ENCODE measurements around the gene TTC9C. TPM values are rescaled to one million over a fixed set of nuclear protein-coding genes. Genes with fewer than 3 reads are reported as not detected.

TTC9C gene, protein sequence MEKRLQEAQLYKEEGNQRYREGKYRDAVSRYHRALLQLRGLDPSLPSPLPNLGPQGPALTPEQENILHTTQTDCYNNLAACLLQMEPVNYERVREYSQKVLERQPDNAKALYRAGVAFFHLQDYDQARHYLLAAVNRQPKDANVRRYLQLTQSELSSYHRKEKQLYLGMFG
- total RNA-seq (2014; rRNA removed) (26.1 and 37.4 TPM in 2 replicates), Bru-seq, nascent RNA (percentile 75 among the genes with signal in this experiment), BruChase-seq, experiment 1, labeled RNA remaining after a 6-hour chase (percentile 88 among the genes with signal in this experiment), BruChase-seq, experiment 2, labeled RNA remaining after a 2-hour chase (percentile 86 among the genes with signal in this experiment)
- long read RNA-seq, transcript TTC9C-202 (3 exons, 1,080 nt), result major isoform, 15 of 29 reads
- long read RNA-seq, partial matches to known transcripts, result 3 of 29 reads
- long read RNA-seq, other reads (novel, unspliced or antisense), result 8 of 29 reads

DNA sequence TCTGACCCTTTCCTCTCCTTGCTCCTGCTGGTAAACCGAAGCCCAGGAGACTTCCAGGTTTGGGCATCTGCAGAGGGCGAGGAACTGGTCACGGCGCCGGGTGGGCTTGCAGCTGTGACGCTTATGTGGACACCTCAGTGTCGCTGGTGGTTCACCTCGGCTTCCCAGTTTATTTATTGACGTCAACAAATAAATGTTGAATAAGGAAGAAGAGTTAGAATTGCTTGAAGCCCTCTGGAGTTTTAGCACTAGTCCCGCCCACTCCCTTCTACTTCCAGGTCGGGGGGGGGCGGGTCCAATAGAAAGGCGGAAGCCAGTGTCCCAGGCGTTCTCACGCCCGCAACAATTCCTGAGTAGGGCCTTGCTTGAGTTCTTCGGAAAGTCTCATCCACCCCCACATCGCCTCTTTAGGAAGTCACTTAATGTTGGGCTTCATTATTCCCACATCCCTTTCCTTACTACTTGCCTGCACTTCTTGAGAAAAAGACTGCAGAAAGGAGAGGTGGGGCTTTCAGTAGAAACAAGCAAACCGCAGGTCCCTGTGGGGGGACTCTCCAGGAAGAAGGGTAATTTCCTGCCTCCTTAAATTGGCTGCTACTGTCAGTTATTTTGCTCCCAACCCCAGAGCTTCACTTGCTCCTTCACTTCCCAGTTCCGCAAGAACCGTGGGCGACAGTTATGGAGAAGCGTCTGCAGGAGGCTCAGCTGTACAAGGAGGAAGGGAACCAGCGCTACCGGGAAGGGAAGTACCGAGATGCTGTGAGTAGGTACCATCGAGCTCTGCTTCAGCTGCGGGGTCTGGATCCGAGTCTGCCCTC is at the start of gene TTC9C:
Gene TTC9C (plus strand): TSS at position 316 of the 818 bp plus-strand sequence. CDS start 363 bp downstream, at position 679.
- ATAC-seq (peak; percentile 57), DNase-seq (peak; percentile 87)
- peak within 1 kb of the TSS; percentile 91 for H3K4me3 ChIP-seq (ENCODE audit: low read length)
- intact Hi-C loops (cut with micrococcal nuclease), result loop anchor here (1.0 to 10.0 kb wide), 6 partner anchors 22 to 1456 kb away; partner anchors contain the start of genes BSCL2, GNG3, SLC3A2 and STIP1
- H3K4me2 ChIP-seq (ENCODE audit: low read length), result peak within 1 kb of the TSS; percentile 88
- no peaks in the 10 kb centered on the region for H3K9me2 ChIP-seq (replicated peaks; ENCODE audit: low read length)
- H3F3A ChIP-seq (ENCODE audit: low read length, unreplicated experiment), result no peaks in the 10 kb centered on the region
- peaks cover 19% of the 10 kb centered on the region for H3K36me3 ChIP-seq (ENCODE audit: low read depth, low read length)
- peaks cover 9% of the 10 kb centered on the region for H3K4me1 ChIP-seq (ENCODE audit: insufficient read depth, low read length)
- TF ChIP-seq, protein P1, sequence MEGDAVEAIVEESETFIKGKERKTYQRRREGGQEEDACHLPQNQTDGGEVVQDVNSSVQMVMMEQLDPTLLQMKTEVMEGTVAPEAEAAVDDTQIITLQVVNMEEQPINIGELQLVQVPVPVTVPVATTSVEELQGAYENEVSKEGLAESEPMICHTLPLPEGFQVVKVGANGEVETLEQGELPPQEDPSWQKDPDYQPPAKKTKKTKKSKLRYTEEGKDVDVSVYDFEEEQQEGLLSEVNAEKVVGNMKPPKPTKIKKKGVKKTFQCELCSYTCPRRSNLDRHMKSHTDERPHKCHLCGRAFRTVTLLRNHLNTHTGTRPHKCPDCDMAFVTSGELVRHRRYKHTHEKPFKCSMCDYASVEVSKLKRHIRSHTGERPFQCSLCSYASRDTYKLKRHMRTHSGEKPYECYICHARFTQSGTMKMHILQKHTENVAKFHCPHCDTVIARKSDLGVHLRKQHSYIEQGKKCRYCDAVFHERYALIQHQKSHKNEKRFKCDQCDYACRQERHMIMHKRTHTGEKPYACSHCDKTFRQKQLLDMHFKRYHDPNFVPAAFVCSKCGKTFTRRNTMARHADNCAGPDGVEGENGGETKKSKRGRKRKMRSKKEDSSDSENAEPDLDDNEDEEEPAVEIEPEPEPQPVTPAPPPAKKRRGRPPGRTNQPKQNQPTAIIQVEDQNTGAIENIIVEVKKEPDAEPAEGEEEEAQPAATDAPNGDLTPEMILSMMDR (conservative IDR thresholded peaks at IDR 0.05; ENCODE audit: low read depth, low read length), result no peak
- no peak for TF ChIP-seq EZH2phosphoT487 (IDR thresholded peaks at IDR 0.05; ENCODE audit: borderline replicate concordance, low read length)
- H3K27ac ChIP-seq (ENCODE audit: low read length), result peak within 1 kb of the TSS; percentile 90
- H4K20me1 ChIP-seq (ENCODE audit: low read length), result peaks cover 33% of the 10 kb centered on the region
- peak within 1 kb of the TSS; percentile 97 for H2AFZ ChIP-seq (ENCODE audit: low read length)
- POLR2A ChIA-PET (ENCODE audit: unreplicated experiment), result interaction anchor here (1.4 to 2.8 kb wide), 2 partner anchors 26 to 57 kb away, joined by 7 to 19 read pairs; partner anchors contain the start of genes LBHD1, UQCC3 and ZBTB3
- H3K9ac ChIP-seq (ENCODE audit: low read length), result peak within 1 kb of the TSS; percentile 85
- no peaks in the 10 kb centered on the region for H3K9me3 ChIP-seq (ENCODE audit: low read length)
- H3K27me3 ChIP-seq (ENCODE audit: low read length), result no peaks in the 10 kb centered on the region
- peaks cover 79% of the 10 kb centered on the region for H3K79me2 ChIP-seq (ENCODE audit: low read length)
- CTCF ChIA-PET, result interaction anchor here (0.6 kb wide), 1 partner anchor 39 kb away, joined by 4 read pairs; no protein-coding TSS in a partner anchor
- BruUV-seq (replicated peaks), result TSS peak; percentile 86

DNA sequence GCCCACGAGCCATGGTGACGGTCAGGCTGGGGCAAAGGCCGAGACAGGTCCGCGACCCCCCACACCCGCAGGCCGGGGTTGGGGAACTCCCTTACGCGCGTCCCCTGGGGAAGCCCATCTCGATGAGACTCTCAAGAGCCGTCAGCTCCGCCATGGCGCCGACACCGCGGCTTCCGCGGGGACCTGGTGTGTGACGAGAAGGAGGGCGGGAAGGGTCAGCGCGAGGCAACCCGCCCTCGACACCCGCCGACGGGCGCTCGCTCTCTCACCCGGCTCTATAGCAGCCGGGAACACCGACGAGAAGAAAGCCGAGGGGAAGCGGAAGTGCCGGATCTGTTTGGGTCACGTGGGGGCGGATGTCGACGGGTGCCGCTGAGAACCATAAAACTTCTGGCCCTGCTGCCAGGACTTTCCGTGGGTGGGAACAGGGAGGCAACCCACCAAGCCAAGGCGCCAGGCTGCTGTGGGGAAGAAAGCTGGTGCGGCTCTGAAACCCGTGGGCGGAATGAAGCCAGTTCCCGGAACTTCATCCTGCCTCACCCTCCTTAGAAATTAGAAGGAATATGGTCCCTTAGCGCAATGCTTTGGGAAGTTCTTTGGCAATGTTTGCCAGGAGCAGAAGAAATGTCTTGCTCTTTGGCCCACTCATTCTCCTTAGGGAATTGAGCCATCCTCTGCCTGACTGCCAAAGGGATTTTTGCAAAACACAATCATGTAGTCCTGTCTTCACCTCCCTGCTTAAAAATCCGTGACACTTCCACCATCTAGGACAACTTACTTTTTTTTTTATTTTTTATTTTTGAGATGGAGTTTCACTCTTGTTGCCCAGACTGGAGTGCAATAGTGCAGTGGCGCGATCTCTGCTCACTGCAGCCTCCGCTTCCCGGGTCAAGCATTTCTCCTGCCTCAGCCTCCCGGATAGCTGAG is 49.3 kb upstream of the TTC9C start, which contains the start of gene UBXN1:
Gene UBXN1 (minus strand): TSS at position 304 of the 927 bp plus-strand sequence. CDS start 150 bp downstream, at position 154.
- TSS peak; percentile 82 for BruUV-seq (replicated peaks)
- peak within 1 kb of the TSS; percentile 98 for H3K4me3 ChIP-seq (ENCODE audit: low read length)
- intact Hi-C loops (cut with micrococcal nuclease), result loop anchor here (5.0 kb wide), 1 partner anchor 48 kb away; the partner anchor contains the start of genes HNRNPUL2 and TTC9C
- H3K36me3 ChIP-seq (ENCODE audit: low read depth, low read length), result peaks cover 4% of the 10 kb centered on the region
- H3K27ac ChIP-seq (ENCODE audit: low read length), result peak within 1 kb of the TSS; percentile 53
- ChIA-PET CTCF (no interaction called here), POLR2A (ENCODE audit: unreplicated experiment) (no interaction called here)
- ATAC-seq (peak; percentile 62), DNase-seq (peak; percentile 86)
- H3K79me2 ChIP-seq (ENCODE audit: low read length), result peaks cover 34% of the 10 kb centered on the region
- H2AFZ ChIP-seq (ENCODE audit: low read length), result peak within 1 kb of the TSS; percentile 97
- no peaks in the 10 kb centered on the region for H3K9me3 ChIP-seq (ENCODE audit: low read length)
- no peaks in the 10 kb centered on the region for H3K9me2 ChIP-seq (replicated peaks; ENCODE audit: low read length)
- peak within 1 kb of the TSS; percentile 91 for H3K9ac ChIP-seq (ENCODE audit: low read length)
- H3K4me2 ChIP-seq (ENCODE audit: low read length), result peak within 1 kb of the TSS; percentile 94
- peaks cover 23% of the 10 kb centered on the region for H3K4me1 ChIP-seq (ENCODE audit: insufficient read depth, low read length)
- no peaks in the 10 kb centered on the region for H4K20me1 ChIP-seq (ENCODE audit: low read length)
- TF ChIP-seq, protein P1 (conservative IDR thresholded peaks at IDR 0.05; ENCODE audit: low read depth, low read length), result no peak
- no peak for TF ChIP-seq EZH2phosphoT487 (IDR thresholded peaks at IDR 0.05; ENCODE audit: borderline replicate concordance, low read length)
- TF ChIP-seq EZH2 (IDR thresholded peaks at IDR 0.05; ENCODE audit: low read length, unreplicated experiment), result no peak
- H3F3A ChIP-seq (ENCODE audit: low read length, unreplicated experiment), result peaks cover 8% of the 10 kb centered on the region
- no peaks in the 10 kb centered on the region for H3K27me3 ChIP-seq (ENCODE audit: low read length)

Measured in PC-3 (cell line).